HTR-8/SVneo (cell line): ENCODE results near the gene ANKRD11.

Source experiments
- DNase-seq: peaks from one replicate; pipeline ENCODE4 v3.0.0; 2011; ENCODE audit warnings: low spot score, mixed read lengths; ENCODE audit not compliant: insufficient read length
- FAIRE-seq: peaks from 2 replicates; lab custom pipeline; 2011; peaks lifted over from hg19 to GRCh38; lab: Jason Lieb, UNC

The ANKRD11 gene

DNA sequence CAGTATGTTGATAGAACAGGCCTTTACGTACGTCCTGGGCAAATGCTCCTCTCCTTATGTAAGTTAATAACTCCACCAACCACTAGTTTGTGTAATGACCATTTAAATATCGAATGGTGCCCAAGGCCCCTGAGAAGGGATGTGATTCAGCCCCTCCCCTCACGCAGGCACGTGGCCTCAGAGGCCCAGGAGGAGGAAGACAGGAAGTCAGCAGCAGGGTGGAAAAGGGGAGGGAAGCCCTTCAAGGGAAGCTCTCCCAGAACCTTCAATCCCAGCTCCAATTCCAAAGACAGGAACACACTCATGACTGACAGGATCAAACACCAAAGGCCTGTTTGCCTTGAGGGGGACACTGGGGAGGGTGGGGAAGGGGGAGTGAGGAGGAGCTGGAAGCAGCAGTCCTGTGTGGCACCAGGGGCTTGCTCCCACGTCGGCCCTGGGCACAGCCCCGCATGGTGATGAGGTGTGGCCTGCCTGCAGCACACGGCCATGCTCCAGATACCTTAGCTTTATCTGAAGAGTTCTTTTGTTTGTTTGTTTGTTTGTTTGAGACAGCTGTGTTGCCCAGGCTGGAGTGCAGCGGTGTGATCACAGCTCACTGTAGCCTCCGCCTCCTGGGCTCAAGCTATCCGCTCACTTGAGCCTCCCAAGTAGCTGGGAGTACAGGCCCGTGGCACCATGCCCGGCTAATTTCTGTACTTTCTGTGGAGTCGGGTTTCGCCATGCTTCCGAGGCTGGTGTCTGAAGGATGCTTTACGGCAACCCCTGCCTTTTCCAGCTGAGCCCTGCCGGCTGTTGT, 167.8 kb downstream of the ANKRD11 start:
- DNase-seq (peak; percentile 73), FAIRE-seq (no peak)

DNA sequence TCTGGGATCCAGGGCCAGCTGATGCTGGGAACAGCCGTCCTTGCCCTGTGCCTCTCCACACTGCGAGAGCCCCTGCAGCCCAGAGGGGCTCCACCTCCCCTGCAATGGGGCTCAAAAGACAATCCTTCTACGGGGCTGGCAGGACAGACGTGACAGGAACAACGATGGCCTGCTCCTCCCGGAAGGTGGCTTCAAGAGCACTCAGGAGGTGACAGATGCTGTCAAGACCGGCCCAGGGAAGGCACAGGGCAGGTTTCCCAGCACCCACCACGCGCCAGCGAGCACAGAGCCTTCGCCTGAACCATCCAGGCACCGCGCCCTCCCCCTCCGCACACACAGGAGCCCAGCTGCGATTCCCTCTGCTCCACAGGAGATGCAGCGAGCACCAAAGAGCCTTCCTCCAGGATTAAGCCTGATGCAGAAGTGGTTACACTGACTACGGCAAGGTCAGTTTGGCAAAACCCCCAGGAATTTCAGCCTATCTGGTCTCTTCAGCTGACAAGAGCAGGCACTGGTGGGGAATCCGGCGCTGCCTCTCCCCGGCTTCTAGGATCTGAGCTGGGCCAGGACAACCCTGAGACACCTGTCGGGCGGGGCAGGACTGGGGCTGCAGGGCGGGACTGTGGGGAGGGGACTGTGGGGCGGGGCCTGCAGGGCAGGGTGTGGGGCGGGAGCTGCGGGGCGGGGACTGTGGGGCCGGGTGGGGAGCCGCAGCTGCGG, 169.4 kb downstream of the ANKRD11 start:
- FAIRE-seq = no peak
- no peak for DNase-seq

DNA sequence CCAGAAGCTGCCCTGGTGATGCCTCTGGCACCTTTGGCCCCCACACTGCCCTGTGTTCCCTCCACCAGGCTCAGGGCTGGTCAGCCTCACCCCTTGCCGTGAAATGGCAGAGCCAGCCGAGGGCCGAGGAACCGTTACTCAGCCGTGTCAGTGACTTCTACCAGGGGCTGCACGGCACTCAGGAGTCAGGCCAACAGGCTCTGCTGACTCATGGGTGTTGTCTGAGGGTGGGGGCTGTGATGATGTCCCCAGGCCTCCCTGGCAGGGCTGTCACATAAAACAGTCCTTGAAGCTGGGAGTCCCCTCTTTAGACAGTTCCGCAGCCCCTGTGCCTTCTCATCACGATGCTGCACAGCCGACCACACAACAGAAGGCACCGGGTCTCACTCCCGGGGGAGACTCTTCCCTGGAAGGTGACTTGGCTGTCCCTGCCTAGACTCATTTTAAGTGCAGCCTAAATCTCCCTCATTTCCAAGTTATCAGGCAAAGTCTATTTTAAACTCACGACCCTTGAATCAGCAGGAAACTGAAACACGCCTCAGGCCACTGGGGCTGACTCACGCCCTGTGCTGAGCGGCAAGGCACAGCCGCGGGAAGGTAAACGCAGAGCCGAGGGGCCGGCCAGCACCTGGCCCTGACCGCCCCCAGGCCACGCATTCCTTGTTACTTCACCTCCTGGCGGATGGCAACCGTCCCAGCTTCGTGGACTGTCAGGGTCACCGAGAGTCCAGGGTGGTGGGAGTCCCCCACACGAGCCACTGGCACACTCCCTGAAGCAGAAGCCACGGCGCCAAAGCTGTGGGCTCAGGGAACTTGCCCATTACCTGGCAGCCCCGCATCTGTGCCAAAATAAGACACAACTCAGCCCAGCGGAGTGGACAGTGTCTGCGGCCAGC, 170.2 kb downstream of the ANKRD11 start:
- FAIRE-seq = peak; percentile 68
- peak; percentile 84 for DNase-seq

DNA sequence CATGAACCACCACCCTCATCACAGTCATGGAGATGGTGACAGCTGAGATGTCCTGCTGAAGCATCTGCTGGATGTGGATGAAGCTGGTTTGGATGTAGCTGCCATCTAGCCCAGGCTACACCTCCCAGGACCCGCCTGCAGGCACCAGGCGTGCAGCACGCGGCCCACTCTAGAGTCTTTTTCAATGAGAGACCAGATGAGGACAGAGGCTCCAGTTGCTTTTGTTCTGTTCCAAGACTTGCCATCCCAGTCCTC, 170.8 kb downstream of the ANKRD11 start:
- DNase-seq (no peak), FAIRE-seq (no peak)

GRCh38 chr16:89318871-89319630, 171.3 kb downstream of the ANKRD11 start:
- DNase-seq (no peak), FAIRE-seq (no peak)

GRCh38 chr16:89318430-89318758, 172.0 kb downstream of the ANKRD11 start:
- DNase-seq = no peak
- no peak for FAIRE-seq

DNA sequence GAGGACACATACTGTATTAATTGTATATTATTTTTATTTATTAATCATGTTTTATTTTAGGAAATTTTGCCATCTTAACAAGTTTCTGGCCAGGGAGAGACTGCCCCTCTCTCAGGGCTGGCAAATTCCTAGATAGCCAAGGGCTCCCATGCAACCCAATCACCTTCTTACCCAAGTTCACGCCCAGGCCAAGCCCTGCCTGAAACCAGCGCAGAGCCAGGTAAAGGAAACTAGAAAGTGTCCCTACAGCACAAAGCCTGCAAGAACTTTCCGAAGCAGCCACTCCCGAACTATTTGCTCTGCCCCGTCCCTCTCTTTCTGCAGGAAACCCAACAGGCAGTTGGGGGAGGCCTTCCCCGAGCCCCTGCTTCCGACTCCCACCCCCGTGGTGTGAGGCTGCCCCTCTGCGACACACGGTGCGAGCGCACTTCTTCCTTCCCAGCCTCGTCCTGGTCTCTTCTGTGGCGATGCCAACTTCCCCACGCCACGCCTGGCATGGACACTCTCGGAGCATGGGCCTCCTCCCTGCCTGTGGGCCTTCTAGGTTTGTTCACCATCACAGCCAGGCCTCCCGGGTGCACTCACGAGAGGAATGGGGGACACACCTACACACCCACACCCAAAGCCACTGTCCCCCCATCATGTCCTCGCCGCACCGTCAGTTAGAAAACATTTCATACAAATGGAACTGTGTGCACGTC, 172.5 kb downstream of the ANKRD11 start:
- FAIRE-seq (no peak), DNase-seq (no peak)

- DNase-seq = no peak
- FAIRE-seq = no peak
Observed at GRCh38 chr16:89317101-89317671, 173.2 kb downstream of the ANKRD11 start.

GRCh38 chr16:89316701-89317100, 173.7 kb downstream of the ANKRD11 start:
- FAIRE-seq (no peak), DNase-seq (no peak)

- peak; percentile 72 for FAIRE-seq
- peak; percentile 76 for DNase-seq
Observed at GRCh38 chr16:89315791-89316581, 174.4 kb downstream of the ANKRD11 start.

GRCh38 chr16:89315271-89315670, 175.1 kb downstream of the ANKRD11 start:
- DNase-seq (no peak), FAIRE-seq (no peak)

- DNase-seq = no peak
- no peak for FAIRE-seq
Observed at GRCh38 chr16:89314854-89315253, 175.5 kb downstream of the ANKRD11 start.

DNA sequence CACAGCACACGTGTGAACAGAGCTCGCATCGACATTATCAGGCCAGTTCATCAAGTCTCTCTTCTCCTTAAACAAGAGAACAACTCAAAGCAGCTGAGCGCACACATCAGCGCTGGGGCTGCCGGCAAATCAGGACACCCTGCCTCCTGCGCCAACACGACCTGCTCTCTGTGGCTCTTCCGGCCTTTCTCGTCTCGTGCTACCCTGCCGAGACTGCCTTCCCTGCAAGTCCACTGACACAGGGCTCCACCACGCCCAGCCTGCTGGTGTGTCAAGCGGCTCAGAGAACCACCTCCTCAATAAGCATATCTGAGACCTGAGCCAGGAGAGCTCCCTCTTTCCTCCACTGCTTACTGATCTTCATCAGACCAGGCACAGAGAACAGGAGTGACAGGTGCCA, 176.0 kb downstream of the ANKRD11 start:
- FAIRE-seq (no peak), DNase-seq (no peak)

DNA sequence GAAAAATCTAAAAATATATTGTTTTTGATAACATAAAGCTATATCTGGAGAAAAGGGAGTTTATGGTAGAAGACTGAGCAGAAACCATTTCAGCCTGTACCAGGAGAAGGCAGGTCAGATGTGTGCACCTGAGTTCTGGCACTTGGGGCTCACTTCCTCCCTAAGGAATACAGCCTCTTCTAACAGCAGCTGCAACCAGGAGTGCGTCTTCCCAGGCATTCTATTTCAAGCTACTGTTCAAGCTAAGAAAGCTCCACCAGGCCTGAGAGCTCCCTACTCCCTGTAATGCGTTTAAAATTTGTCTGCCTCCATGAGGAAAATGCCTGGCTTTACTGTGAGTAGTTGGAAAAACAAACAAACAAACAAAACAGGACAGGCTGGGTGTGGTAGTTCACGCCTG, 176.8 kb downstream of the ANKRD11 start:
- FAIRE-seq (no peak), DNase-seq (no peak)

DNA sequence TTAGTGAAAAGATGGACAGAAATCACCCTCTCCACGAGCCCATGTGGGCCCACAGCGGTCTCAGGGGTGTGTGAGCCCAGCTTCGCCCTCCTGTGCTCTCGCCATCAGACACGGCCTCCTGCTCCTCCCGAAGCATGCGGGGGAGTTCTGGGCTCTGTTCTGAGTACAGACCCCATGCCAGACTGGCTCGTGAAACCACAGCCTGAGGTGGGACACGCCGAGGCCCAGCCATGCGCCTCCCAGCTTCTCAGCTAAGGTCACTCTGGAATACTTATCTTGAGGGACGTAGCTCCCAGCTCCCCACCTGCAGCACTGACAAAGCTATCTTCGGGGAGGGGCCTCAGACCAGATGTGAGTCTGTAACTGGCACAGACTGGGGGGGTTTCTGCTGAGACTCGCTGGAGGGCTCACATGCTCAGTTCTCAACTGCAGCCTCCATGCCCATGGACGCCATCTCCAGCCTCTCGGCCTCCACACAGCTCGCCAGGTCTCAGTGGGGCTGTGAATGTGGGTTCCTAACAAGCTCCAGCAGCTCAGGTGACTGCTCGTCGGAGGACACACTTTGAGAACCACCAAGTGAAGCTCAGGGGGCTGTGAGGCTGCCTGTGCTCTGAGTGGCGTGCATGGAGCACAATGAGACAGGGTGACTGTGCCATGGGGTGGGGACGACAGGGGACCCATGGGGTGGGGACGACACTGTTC, 177.6 kb downstream of the ANKRD11 start:
- no peak for FAIRE-seq
- DNase-seq = no peak

DNA sequence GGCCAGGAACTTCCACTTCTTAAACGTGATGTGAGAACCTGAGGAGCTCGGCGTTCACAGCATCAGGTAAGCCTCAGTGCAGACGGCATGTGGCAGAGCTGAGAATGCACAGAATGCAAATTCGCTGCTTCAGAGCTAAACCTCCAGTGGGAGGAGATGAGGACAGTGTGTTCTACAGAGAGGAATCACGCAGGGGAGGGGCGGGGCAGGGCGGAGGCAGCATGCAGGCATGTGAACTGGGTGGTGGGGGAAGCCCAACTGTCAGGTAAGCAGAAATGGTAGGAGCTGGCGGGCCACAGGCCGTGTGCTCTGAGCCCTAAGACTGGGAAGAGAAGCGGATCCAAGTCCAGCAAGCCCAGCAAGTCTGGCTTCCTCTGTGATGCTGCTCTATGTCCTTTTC, 178.2 kb downstream of the ANKRD11 start:
- FAIRE-seq (no peak), DNase-seq (no peak)

- FAIRE-seq (no peak), DNase-seq (no peak)
Observed at GRCh38 chr16:89311636-89312035, 178.7 kb downstream of the ANKRD11 start.
